ENCODE data around the gene CXCR2. TPM values are rescaled to one million over a fixed set of nuclear protein-coding genes. Genes with fewer than 3 reads are reported as not detected.

The CXCR2 gene
- total RNA-seq, 1 experiment from 2014 or later = not detected

GRCh38 chr2:218082586-218083351, 43.1 kb upstream of the CXCR2 start:
- Histone ChIP-seq H3K9me3 (ENCODE audit: low read length) (peaks cover 4% of the 10 kb centered on the region), H2AFZ (ENCODE audit: low read length) (no peak overlapping the region), H4K20me1 (ENCODE audit: low read length) (no peaks in the 10 kb centered on the region), H3F3A (ENCODE audit: low read length, unreplicated experiment) (no peaks in the 10 kb centered on the region), H3K4me1 (ENCODE audit: insufficient read depth, low read length) (no peaks in the 10 kb centered on the region), H3K9ac (ENCODE audit: low read length) (no peak overlapping the region), H3K27ac (ENCODE audit: low read length) (no peak overlapping the region), H3K79me2 (ENCODE audit: low read length) (no peaks in the 10 kb centered on the region), H3K4me2 (ENCODE audit: low read length) (no peak overlapping the region), H3K27me3 (ENCODE audit: low read length) (peaks cover 6% of the 10 kb centered on the region; the same call in 1 of the 2 replicates), H3K9me2 (replicated peaks; ENCODE audit: low read length) (no peaks in the 10 kb centered on the region), H3K4me3 (ENCODE audit: low read length) (no peak overlapping the region), H3K36me3 (ENCODE audit: low read depth, low read length) (no peaks in the 10 kb centered on the region)
- intact Hi-C loops (cut with micrococcal nuclease) = no loop called here
- DNase-seq (no peak), ATAC-seq (no peak)
- BruUV-seq (replicated peaks) = no TSS peak
- ChIA-PET CTCF (no interaction called here), POLR2A (ENCODE audit: unreplicated experiment) (no interaction called here)
- TF ChIP-seq CTCF (conservative IDR thresholded peaks at IDR 0.05; ENCODE audit: low read depth, low read length) (no peak), EZH2phosphoT487 (IDR thresholded peaks at IDR 0.05; ENCODE audit: borderline replicate concordance, low read length) (no peak), EZH2 (IDR thresholded peaks at IDR 0.05; ENCODE audit: low read length, unreplicated experiment) (no peak)

- Histone ChIP-seq H3K9ac (ENCODE audit: low read length) (no peak overlapping the region), H3F3A (ENCODE audit: low read length, unreplicated experiment) (no peaks in the 10 kb centered on the region), H3K27ac (ENCODE audit: low read length) (no peak overlapping the region), H3K4me2 (ENCODE audit: low read length) (no peak overlapping the region), H3K4me3 (ENCODE audit: low read length) (no peak overlapping the region), H4K20me1 (ENCODE audit: low read length) (no peaks in the 10 kb centered on the region), H3K79me2 (ENCODE audit: low read length) (no peaks in the 10 kb centered on the region), H3K4me1 (ENCODE audit: insufficient read depth, low read length) (no peaks in the 10 kb centered on the region), H3K36me3 (ENCODE audit: low read depth, low read length) (no peaks in the 10 kb centered on the region), H3K9me2 (replicated peaks; ENCODE audit: low read length) (no peaks in the 10 kb centered on the region), H3K9me3 (ENCODE audit: low read length) (peaks cover 4% of the 10 kb centered on the region), H2AFZ (ENCODE audit: low read length) (no peak overlapping the region), H3K27me3 (ENCODE audit: low read length) (peaks cover 12% of the 10 kb centered on the region)
- POLR2A ChIA-PET (ENCODE audit: unreplicated experiment) = no interaction called here
- intact Hi-C loops (cut with micrococcal nuclease) = no loop called here
- TF ChIP-seq CTCF (conservative IDR thresholded peaks at IDR 0.05; ENCODE audit: low read depth, low read length) (no peak), EZH2phosphoT487 (IDR thresholded peaks at IDR 0.05; ENCODE audit: borderline replicate concordance, low read length) (no peak), EZH2 (IDR thresholded peaks at IDR 0.05; ENCODE audit: low read length, unreplicated experiment) (no peak)
- DNase-seq (no peak), ATAC-seq (no peak)
- no TSS peak for BruUV-seq (replicated peaks)
- CTCF ChIA-PET = no interaction called here
These were observed 42.5 kb upstream of the CXCR2 start for GRCh38 chr2:218083352-218083676.

- CTCF ChIA-PET = no interaction called here
- no peak for DNase-seq
- BruUV-seq (replicated peaks) = no TSS peak
- intact Hi-C loops (cut with micrococcal nuclease) = no loop called here
- H3K9me3 ChIP-seq (ENCODE audit: low read length) = peaks cover 4% of the 10 kb centered on the region
- H3K79me2 ChIP-seq (ENCODE audit: low read length) = no peaks in the 10 kb centered on the region
- no peak overlapping the region for H3K4me3 ChIP-seq (ENCODE audit: low read length)
- no peak for ATAC-seq
- POLR2A ChIA-PET (ENCODE audit: unreplicated experiment) = no interaction called here
- H3K9ac ChIP-seq (ENCODE audit: low read length) = no peak overlapping the region
- TF ChIP-seq EZH2phosphoT487 (IDR thresholded peaks at IDR 0.05; ENCODE audit: borderline replicate concordance, low read length) (no peak), CTCF (conservative IDR thresholded peaks at IDR 0.05; ENCODE audit: low read depth, low read length) (no peak), EZH2 (IDR thresholded peaks at IDR 0.05; ENCODE audit: low read length, unreplicated experiment) (no peak)
- H3F3A ChIP-seq (ENCODE audit: low read length, unreplicated experiment) = no peaks in the 10 kb centered on the region
- no peak overlapping the region for H3K4me2 ChIP-seq (ENCODE audit: low read length)
- no peak overlapping the region for H3K27ac ChIP-seq (ENCODE audit: low read length)
- no peaks in the 10 kb centered on the region for H3K4me1 ChIP-seq (ENCODE audit: insufficient read depth, low read length)
- peaks cover 34% of the 10 kb centered on the region for H3K27me3 ChIP-seq (ENCODE audit: low read length)
- no peaks in the 10 kb centered on the region for H4K20me1 ChIP-seq (ENCODE audit: low read length)
- no peak overlapping the region for H2AFZ ChIP-seq (ENCODE audit: low read length)
- H3K36me3 ChIP-seq (ENCODE audit: low read depth, low read length) = no peaks in the 10 kb centered on the region
- no peaks in the 10 kb centered on the region for H3K9me2 ChIP-seq (replicated peaks; ENCODE audit: low read length)
These were observed 39.4 kb upstream of the CXCR2 start for GRCh38 chr2:218086478-218086877.

Measured in PC-3 (cell line).